Measurements from ENCODE around the gene IGFBP4. TPM values are rescaled to one million over a fixed set of nuclear protein-coding genes. Genes with fewer than 3 reads are reported as not detected.

IGFBP4 gene
- total RNA-seq, 2 experiments from 2014 or later, result 12.2 to 13.2 TPM

DNA sequence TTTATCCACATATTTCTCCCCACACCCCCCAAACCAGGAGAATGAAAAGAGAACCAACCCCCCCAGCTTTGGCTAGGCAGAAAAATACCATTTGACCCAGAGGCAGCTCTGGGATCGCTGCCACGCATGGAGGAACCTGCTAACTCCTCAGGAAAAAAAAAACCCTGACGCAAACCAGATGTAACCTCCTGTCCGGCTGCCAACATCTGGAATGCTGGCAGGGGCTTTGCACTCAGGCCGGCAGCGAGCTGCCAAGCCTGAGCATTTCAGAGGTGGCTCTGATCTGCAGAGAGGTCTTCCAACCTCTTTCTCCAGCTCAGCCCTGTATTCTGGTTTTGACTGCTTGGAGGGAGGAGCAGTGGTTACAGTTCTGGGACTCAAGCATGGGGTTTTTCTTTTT is 8.2 kb downstream of the IGFBP4 start:
- POLR2A ChIA-PET, result no interaction called here
- no peaks in the 10 kb centered on the region for H3K9me3 Mint-ChIP-seq
- H3K4me3 Mint-ChIP-seq, result no peak overlapping the region
- DNase-seq (no peak), ATAC-seq (ENCODE audit: low read depth) (no peak)
- peaks cover 32% of the 10 kb centered on the region for H3K4me1 Mint-ChIP-seq
- no peak overlapping the region for H3K27ac Mint-ChIP-seq
- H3K27me3 Mint-ChIP-seq, result no peaks in the 10 kb centered on the region
- peaks cover 22% of the 10 kb centered on the region for H3K36me3 Mint-ChIP-seq

DNA sequence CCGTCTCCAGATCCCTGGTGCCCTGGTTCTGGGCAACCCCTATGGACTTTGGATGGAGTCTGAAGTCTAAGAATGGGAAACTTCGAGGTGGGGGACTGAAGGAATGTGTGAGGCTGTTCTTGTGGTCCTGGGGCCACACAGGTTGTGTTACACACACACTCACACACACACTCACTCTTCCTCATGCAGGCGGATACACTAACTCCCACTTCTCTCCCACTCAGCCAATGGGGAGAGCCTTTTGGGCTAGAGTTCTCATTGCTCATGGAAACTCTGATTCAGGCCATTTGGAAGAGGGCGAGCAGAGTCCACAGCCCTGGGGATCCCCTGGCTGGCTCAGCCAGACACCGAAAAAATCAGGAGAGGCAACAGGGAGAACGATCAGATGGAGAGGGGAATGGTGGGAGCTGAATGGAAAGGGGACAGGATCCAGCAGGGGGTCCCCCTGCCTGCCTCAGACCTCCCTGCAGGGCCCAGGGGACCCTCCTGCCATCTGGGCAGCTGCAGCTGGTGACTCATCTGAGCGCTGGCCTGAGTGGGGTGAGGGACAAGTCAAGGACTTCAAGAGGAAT is 9.1 kb downstream of the IGFBP4 start:
- Mint-ChIP-seq H3K27me3 (no peaks in the 10 kb centered on the region), H3K4me3 (no peak overlapping the region), H3K4me1 (peaks cover 25% of the 10 kb centered on the region), H3K27ac (no peak overlapping the region), H3K36me3 (peaks cover 22% of the 10 kb centered on the region), H3K9me3 (no peaks in the 10 kb centered on the region)
- ATAC-seq (ENCODE audit: low read depth) (no peak), DNase-seq (no peak)
- POLR2A ChIA-PET, result no interaction called here

DNA sequence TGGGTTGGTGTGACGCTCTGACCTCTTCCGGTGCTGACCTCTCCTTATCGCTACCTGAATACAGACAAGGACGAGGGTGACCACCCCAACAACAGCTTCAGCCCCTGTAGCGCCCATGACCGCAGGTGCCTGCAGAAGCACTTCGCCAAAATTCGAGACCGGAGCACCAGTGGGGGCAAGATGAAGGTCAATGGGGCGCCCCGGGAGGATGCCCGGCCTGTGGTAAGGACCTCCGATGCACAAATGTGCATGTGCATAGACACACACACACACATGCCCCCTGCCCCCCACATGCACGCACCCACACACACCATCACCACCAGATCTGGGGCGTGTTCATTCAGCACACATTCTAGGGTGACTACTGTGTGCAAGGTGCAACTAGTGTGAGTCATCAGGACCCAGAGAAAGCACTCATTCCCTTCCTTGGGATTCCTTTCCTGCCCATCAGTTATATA is 9.7 kb downstream of the IGFBP4 start:
- no peak for DNase-seq

DNA sequence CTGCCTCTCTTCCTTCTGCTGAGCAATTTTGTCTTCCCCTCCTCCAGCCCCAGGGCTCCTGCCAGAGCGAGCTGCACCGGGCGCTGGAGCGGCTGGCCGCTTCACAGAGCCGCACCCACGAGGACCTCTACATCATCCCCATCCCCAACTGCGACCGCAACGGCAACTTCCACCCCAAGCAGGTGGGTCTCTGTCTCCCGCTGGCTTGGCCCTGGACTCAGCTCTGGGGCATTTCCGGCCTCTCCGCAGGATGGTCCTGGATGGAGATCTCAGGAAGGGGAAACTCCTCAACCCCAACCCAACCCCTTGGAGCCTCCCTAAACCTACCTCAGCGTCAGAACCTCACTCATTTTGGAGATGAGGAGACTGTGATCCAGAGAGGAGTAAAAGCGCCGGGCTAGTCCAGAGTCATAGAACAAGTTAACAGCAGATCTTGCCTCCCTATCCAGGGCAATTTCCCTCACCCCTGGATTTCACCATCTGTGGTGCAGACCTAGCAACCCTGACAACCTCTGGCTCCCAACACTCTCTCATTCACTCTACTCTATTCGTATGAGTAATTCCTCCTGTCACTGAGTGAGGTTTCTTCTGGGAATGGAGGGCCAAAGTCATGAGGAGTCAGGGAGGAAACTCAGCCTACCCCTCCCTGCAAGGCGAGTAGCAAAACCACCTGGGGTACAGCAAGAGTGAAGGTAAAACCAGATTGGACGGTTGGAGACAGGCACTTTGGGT is 10.8 kb downstream of the IGFBP4 start:
- Mint-ChIP-seq H3K27ac (no peak overlapping the region), H3K36me3 (peaks cover 19% of the 10 kb centered on the region), H3K27me3 (no peaks in the 10 kb centered on the region), H3K4me1 (peaks cover 9% of the 10 kb centered on the region), H3K4me3 (no peak overlapping the region), H3K9me3 (no peaks in the 10 kb centered on the region)
- POLR2A ChIA-PET, result interaction anchor here (1.5 kb wide), 1 partner anchor 91 kb away, joined by 3 read pairs; no protein-coding TSS in a partner anchor
- DNase-seq, result no peak
- no peak for ATAC-seq (ENCODE audit: low read depth)

More for the DNA sequence above, 9.7 kb downstream of the IGFBP4 start:
- ATAC-seq (ENCODE audit: low read depth), result no peak
- POLR2A ChIA-PET, result no interaction called here
- peak overlapping the region; percentile 57 for H3K27ac Mint-ChIP-seq
- no peaks in the 10 kb centered on the region for H3K9me3 Mint-ChIP-seq
- H3K4me3 Mint-ChIP-seq, result no peak overlapping the region
- peaks cover 19% of the 10 kb centered on the region for H3K36me3 Mint-ChIP-seq
- no peaks in the 10 kb centered on the region for H3K27me3 Mint-ChIP-seq
- H3K4me1 Mint-ChIP-seq, result peaks cover 19% of the 10 kb centered on the region

DNA sequence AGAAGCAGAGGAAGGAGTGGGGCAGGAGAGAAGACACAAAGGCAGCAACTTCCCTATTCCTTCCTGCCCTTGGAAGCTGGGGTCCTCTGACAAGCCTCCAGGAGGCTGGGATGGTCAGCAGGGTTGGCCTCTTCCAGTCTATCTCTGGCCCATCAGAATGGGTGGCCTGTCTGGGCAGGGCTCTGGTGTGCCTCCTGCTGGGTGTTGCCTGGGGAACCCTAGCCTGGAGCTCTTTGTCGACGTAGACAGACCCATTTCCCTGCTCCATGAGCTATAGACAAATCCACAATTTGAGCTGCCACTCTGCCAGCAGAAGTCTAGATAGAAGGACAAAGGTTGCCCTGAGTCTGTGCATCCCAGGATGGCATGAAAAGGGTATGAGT is 11.4 kb downstream of the IGFBP4 start:
- no peaks in the 10 kb centered on the region for H3K27me3 Mint-ChIP-seq
- ATAC-seq (ENCODE audit: low read depth), result no peak
- POLR2A ChIA-PET, result interaction anchor here (1.5 kb wide), 1 partner anchor 92 kb away, joined by 3 read pairs; no protein-coding TSS in a partner anchor
- no peaks in the 10 kb centered on the region for H3K9me3 Mint-ChIP-seq
- peaks cover 9% of the 10 kb centered on the region for H3K4me1 Mint-ChIP-seq
- no peak overlapping the region for H3K4me3 Mint-ChIP-seq
- H3K36me3 Mint-ChIP-seq, result peaks cover 19% of the 10 kb centered on the region
- no peak overlapping the region for H3K27ac Mint-ChIP-seq
- DNase-seq, result no peak

DNA sequence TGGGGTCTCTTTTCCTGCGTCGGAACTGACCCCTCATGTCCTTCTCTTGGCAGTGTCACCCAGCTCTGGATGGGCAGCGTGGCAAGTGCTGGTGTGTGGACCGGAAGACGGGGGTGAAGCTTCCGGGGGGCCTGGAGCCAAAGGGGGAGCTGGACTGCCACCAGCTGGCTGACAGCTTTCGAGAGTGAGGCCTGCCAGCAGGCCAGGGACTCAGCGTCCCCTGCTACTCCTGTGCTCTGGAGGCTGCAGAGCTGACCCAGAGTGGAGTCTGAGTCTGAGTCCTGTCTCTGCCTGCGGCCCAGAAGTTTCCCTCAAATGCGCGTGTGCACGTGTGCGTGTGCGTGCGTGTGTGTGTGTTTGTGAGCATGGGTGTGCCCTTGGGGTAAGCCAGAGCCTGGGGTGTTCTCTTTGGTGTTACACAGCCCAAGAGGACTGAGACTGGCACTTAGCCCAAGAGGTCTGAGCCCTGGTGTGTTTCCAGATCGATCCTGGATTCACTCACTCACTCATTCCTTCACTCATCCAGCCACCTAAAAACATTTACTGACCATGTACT is 13.2 kb downstream of the IGFBP4 start:
- Mint-ChIP-seq H3K4me1 (peaks cover 6% of the 10 kb centered on the region), H3K4me3 (no peak overlapping the region), H3K9me3 (no peaks in the 10 kb centered on the region), H3K36me3 (peaks cover 17% of the 10 kb centered on the region), H3K27ac (no peak overlapping the region), H3K27me3 (no peaks in the 10 kb centered on the region)
- no peak for ATAC-seq (ENCODE audit: low read depth)
- POLR2A ChIA-PET, result interaction anchor here (1.5 kb wide), 1 partner anchor 39 kb away, joined by 3 read pairs; the partner anchor contains the start of gene TOP2A
- no peak for DNase-seq

DNA sequence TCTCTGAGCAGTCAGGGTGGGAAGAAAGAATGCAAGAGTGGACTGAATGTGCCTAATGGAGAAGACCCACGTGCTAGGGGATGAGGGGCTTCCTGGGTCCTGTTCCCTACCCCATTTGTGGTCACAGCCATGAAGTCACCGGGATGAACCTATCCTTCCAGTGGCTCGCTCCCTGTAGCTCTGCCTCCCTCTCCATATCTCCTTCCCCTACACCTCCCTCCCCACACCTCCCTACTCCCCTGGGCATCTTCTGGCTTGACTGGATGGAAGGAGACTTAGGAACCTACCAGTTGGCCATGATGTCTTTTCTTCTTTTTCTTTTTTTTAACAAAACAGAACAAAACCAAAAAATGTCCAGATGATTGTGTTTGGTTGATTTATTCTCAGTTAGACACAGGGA is 14.1 kb downstream of the IGFBP4 start:
- H3K4me3 Mint-ChIP-seq, result no peak overlapping the region
- no peak for DNase-seq
- H3K27ac Mint-ChIP-seq, result no peak overlapping the region
- H3K36me3 Mint-ChIP-seq, result peaks cover 17% of the 10 kb centered on the region
- H3K4me1 Mint-ChIP-seq, result peaks cover 6% of the 10 kb centered on the region
- ATAC-seq (ENCODE audit: low read depth), result no peak
- H3K27me3 Mint-ChIP-seq, result no peaks in the 10 kb centered on the region
- POLR2A ChIA-PET, result no interaction called here
- no peaks in the 10 kb centered on the region for H3K9me3 Mint-ChIP-seq

DNA sequence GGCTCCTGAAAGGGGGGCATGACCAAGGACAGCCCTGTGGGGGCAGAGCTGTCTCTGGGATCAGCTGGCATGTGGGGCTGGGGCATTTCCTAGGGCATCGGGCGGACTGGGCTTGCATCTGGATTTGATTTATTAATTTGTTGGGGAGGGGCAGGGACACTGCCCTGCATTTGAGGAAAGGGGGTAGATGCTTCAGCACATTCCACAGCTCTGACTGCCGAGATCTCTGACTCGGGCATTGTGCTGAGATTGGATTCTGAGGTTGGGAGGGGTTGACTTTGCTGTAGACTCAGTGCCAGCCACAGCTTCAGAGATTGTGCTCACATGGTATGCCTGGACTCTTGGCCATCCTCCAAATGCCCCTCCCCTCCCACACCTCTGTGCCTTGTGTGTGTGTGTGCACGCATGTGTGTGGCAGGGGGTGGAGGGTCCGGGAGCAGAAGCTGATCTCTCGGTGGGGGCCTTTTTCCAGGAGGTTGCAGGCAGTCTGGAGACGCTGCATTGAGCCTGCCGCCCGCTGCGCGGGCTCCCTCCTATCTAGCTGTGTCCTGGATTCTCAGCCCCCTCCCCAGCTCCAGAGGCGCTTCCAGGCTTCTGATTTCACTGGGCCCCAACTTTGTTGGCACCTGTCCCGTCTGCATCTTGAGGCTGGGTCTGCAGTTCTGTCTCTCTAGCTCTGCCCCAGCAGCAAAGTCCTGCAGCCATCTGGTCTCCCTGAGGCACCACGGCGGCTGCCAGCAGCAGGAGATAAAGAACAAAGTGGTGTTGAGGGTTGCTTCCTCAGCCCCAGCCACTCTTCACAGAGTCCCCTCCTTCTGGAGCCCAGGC is 14.9 kb downstream of the IGFBP4 start:
- no peak for DNase-seq
- H3K27me3 Mint-ChIP-seq, result no peaks in the 10 kb centered on the region
- peaks cover 17% of the 10 kb centered on the region for H3K36me3 Mint-ChIP-seq
- no peak for ATAC-seq (ENCODE audit: low read depth)
- POLR2A ChIA-PET, result interaction anchor here (0.6 to 0.8 kb wide), 2 partner anchors 71 to 1230 kb away, joined by 3 read pairs; no protein-coding TSS in a partner anchor
- H3K27ac Mint-ChIP-seq, result no peak overlapping the region
- no peak overlapping the region for H3K4me3 Mint-ChIP-seq
- peaks cover 6% of the 10 kb centered on the region for H3K4me1 Mint-ChIP-seq
- no peaks in the 10 kb centered on the region for H3K9me3 Mint-ChIP-seq

DNA sequence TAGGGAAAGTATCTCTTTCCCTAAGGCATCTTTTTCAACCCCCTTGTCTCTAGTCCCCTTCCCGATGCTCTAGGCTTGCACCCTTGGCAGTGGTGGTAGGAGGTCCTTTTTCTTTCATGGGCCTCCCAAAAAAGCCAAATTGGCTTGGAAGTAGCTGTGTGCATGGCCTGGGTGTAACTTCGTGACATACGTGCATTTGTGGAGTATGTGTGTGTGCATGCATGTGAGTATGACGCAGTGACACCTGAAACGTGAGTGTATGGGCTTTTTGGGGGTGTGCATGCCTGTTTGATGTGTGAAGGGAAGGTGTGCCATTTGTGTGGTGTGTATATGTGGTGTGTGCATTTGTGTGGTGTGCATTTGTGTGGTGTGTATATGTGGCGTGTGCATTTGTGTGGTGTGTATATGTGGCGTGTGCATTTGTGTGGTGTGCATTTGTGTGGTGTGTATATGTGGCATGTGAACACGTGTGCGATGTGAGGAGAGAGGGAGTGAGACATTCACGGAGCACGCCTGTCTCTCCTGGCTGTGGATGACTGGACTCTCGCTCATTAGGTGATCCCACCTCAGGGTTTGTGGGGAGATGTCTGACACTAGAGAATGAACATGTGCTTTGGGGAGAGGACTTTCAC is 15.7 kb downstream of the IGFBP4 start:
- POLR2A ChIA-PET, result interaction anchor here (0.6 to 1.1 kb wide), 3 partner anchors 17 to 1229 kb away, joined by 3 read pairs; no protein-coding TSS in a partner anchor
- Mint-ChIP-seq H3K27ac (no peak overlapping the region), H3K36me3 (peaks cover 12% of the 10 kb centered on the region), H3K4me1 (peaks cover 6% of the 10 kb centered on the region), H3K4me3 (no peak overlapping the region), H3K27me3 (no peaks in the 10 kb centered on the region), H3K9me3 (no peaks in the 10 kb centered on the region)
- no peak for ATAC-seq (ENCODE audit: low read depth)
- DNase-seq, result no peak

DNA sequence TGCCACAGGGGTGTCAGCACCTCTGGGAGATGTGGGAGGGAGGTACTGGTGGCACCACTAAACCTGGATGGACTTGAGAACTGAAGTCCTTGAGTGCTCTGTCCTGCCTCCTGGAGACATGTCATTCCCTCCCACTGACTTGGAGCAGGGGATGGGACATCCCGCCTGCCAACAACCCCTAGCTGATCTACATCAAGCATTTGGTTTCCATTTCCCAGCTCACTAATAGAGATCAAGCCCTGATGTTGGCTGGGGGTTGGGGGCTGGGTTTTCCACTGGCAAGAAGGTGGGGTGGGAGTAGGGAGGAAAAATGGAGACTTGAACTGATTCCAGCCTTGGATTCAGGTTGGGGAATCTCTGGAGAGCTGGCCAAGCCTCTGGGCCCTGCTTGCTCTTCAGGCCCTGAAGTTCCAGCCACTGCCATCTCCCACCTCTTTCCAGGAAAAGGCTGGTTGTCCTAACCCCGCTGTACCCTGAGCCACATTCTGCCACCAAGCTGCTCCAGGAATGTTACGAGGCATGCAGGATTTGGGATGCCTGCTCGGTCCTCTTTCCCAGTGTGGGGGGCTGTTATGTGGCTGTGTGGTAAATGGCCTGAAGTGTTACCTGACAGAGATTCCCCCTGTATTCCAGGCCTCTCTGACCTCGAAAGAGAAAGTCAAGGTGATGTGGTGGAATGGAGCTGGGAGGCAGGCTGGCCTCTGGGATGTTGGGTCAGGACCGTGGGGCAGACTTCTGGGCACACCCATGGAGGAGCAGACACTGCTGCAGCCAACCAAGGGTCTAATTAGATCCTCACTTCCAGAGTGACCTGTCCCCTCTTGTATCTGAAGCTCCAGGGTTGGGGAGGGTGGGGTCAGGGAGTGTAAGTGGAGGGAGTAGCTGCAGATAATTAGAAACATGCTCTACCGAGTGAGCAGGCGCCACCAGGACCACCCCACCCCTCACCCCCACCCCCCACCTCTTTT is 16.7 kb downstream of the IGFBP4 start:
- POLR2A ChIA-PET, result interaction anchor here (0.6 to 1.1 kb wide), 4 partner anchors 16 to 33 kb away, joined by 3 read pairs; no protein-coding TSS in a partner anchor
- Mint-ChIP-seq H3K36me3 (peaks cover 7% of the 10 kb centered on the region), H3K27ac (no peak overlapping the region), H3K4me1 (peaks cover 2% of the 10 kb centered on the region), H3K4me3 (no peak overlapping the region), H3K27me3 (no peaks in the 10 kb centered on the region), H3K9me3 (no peaks in the 10 kb centered on the region)
- no peak for DNase-seq
- no peak for ATAC-seq (ENCODE audit: low read depth)

DNA sequence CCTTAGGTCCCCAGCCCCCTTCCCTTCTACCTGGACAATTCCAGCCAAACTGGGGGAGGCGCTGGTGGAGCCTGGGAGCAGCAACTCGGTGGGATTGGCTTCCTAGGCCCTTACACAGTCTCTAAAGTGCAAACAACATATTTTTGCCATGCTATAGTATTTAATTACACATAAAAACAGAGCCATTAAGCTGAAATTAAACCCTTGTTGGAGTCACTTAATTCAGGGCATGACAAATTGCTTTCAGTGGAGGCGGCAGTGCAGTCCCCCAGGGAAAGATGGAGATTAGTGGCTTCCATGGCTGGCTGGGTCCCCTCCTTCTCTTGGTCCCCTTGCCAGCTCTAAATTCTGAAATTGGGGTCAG is 17.3 kb downstream of the IGFBP4 start:
- Mint-ChIP-seq H3K4me1 (peaks cover 2% of the 10 kb centered on the region), H3K4me3 (no peak overlapping the region), H3K27me3 (no peaks in the 10 kb centered on the region), H3K36me3 (peaks cover 7% of the 10 kb centered on the region), H3K9me3 (no peaks in the 10 kb centered on the region), H3K27ac (no peak overlapping the region)
- POLR2A ChIA-PET, result interaction anchor here (0.6 to 1.0 kb wide), 2 partner anchors 16 to 26 kb away, joined by 3 read pairs; no protein-coding TSS in a partner anchor
- ATAC-seq (ENCODE audit: low read depth) (no peak), DNase-seq (no peak)

Data from activated naive CD8-positive, alpha-beta T cell treated with anti-CD3 and anti-CD28 coated beads, Interleukin-2, amount 10 ng/mL, durations not matched to agents 7 days and 5 days (primary cell).